ENCODE data around the gene DIP2C.
"Not testable (repeated sequence)": the region's sequence is repeated elsewhere in the genome, so short reads cannot be mapped to it uniquely, and the experiment has no call there.

Gene DIP2C

GRCh38 chr10:474406-474805, 215.1 kb downstream of the DIP2C start:
- DNase-seq: no peak

- no peak for DNase-seq
Measured at GRCh38 chr10:472241-472910, 217.1 kb downstream of the DIP2C start.

- DNase-seq: no peak
Measured at GRCh38 chr10:470339-471003, 219.0 kb downstream of the DIP2C start.

- no peak for DNase-seq
Measured at GRCh38 chr10:469947-470338, 219.5 kb downstream of the DIP2C start.

GRCh38 chr10:459743-460142, 229.7 kb downstream of the DIP2C start:
- no peak for DNase-seq

- no peak for DNase-seq
Measured at GRCh38 chr10:458421-458851, 231.0 kb downstream of the DIP2C start.

- no peak for DNase-seq
Measured at GRCh38 chr10:456486-456885, 233.0 kb downstream of the DIP2C start.

- no peak for DNase-seq
Measured at GRCh38 chr10:454860-455259, 234.6 kb downstream of the DIP2C start.

GRCh38 chr10:453647-454046, 235.8 kb downstream of the DIP2C start:
- DNase-seq: no peak

GRCh38 chr10:452512-453426, 236.7 kb downstream of the DIP2C start:
- DNase-seq: no peak

GRCh38 chr10:451856-452255, 237.6 kb downstream of the DIP2C start:
- DNase-seq: no peak

- DNase-seq: no peak
Measured at GRCh38 chr10:451021-451471, 238.4 kb downstream of the DIP2C start.

GRCh38 chr10:450463-450862, 239.0 kb downstream of the DIP2C start:
- DNase-seq: no peak

GRCh38 chr10:449331-449730, 240.1 kb downstream of the DIP2C start:
- DNase-seq: not testable (repeated sequence)

- no peak for DNase-seq
Measured at GRCh38 chr10:443459-443858, 246.0 kb downstream of the DIP2C start.

GRCh38 chr10:442209-442608, 247.3 kb downstream of the DIP2C start:
- DNase-seq: no peak

GRCh38 chr10:441659-442058, 247.8 kb downstream of the DIP2C start:
- no peak for DNase-seq

- no peak for DNase-seq
Measured at GRCh38 chr10:440127-440526, 249.3 kb downstream of the DIP2C start.

- no peak for DNase-seq
Measured at GRCh38 chr10:437698-438490, 251.6 kb downstream of the DIP2C start.

GRCh38 chr10:436911-437665, 252.4 kb downstream of the DIP2C start:
- DNase-seq: no peak

GRCh38 chr10:436013-436697, 253.3 kb downstream of the DIP2C start:
- DNase-seq: no peak
